A549 (cell line): ENCODE data around the gene TERB1. TPM values are rescaled to one million over a fixed set of nuclear protein-coding genes. Genes with fewer than 3 reads are reported as not detected.

Source experiments
- CBX8 ChIP-seq: fragments of 200-600 bp; sonication (generic); IDR thresholded peaks from 2 replicates; pipeline ENCODE4 v1.6.1; 2016
- CEBPB ChIP-seq, 2 experiments: fragments of >200 bp in 1 of 2; sonication (Bioruptor Twin) in 1 of 2; formaldehyde crosslinking in 1 of 2; IDR thresholded peaks; 2 replicates each; pipeline ENCODE4 v1.6.1; 2012 to 2016
- CHD2 ChIP-seq: fragments of 150-350 bp; IDR thresholded peaks from 2 replicates; pipeline ENCODE4 v1.6.1; 2014; ENCODE audit warnings: low read length; ENCODE audit not compliant: partially characterized antibody
- EP300 ChIP-seq, 2 experiments: fragments of >200 bp; sonication (Bioruptor Twin); formaldehyde crosslinking; IDR thresholded peaks; 2 replicates in 1 of 2; 3 replicates in 1 of 2; pipeline ENCODE4 v1.6.1; 2016 to 2017
- FOSB ChIP-seq: fragments of 250-450 bp; sonication (Bioruptor Pico); IDR thresholded peaks from 2 replicates; pipeline ENCODE4 v1.5.0; 2020; ENCODE audit warnings: mild to moderate bottlenecking, moderate library complexity
- GATA3 ChIP-seq: IDR thresholded peaks from 2 replicates; pipeline ENCODE4 v1.6.1; 2012; ENCODE audit warnings: borderline replicate concordance
- HEYL ChIP-seq: fragments of 250-450 bp; sonication (Bioruptor Pico); IDR thresholded peaks from 2 replicates; pipeline ENCODE4 v1.8.0; 2021; ENCODE audit warnings: mild to moderate bottlenecking, moderate library complexity
- HOXA7 ChIP-seq: fragments of 250-450 bp; sonication (Bioruptor Pico); IDR thresholded peaks from 2 replicates; pipeline ENCODE4 v1.5.0; 2020; ENCODE audit warnings: mild to moderate bottlenecking, moderate library complexity
- HOXB13 ChIP-seq: fragments of 250-450 bp; sonication (Bioruptor Pico); IDR thresholded peaks from 2 replicates; pipeline ENCODE4 v1.5.0; 2020; ENCODE audit warnings: low read depth, mild to moderate bottlenecking, moderate library complexity
- HOXB5 ChIP-seq: fragments of 250-450 bp; sonication (Bioruptor Pico); IDR thresholded peaks from 2 replicates; pipeline ENCODE4 v1.5.0; 2020; ENCODE audit warnings: mild to moderate bottlenecking, moderate library complexity
- JUN ChIP-seq, 2 experiments: fragments of >200 bp; sonication (Bioruptor Twin); formaldehyde crosslinking; IDR thresholded peaks; 2 replicates in 1 of 2; 3 replicates in 1 of 2; pipeline ENCODE4 v1.6.1; 2016 to 2017
- KDM1A ChIP-seq: fragments of 200-600 bp; sonication (generic); IDR thresholded peaks from 2 replicates; pipeline ENCODE4 v1.6.1; 2016; ENCODE audit warnings: low read depth, mild to moderate bottlenecking
- MAFK ChIP-seq: fragments of 450-650 bp; IDR thresholded peaks from 2 replicates; pipeline ENCODE4 v1.6.1; 2014; ENCODE audit not compliant: partially characterized antibody
- MAZ ChIP-seq: fragments of 150-350 bp; IDR thresholded peaks from 2 replicates; pipeline ENCODE4 v1.6.1; 2014; ENCODE audit warnings: antibody characterized with exemption, low read depth, low read length, borderline replicate concordance
- NFE2L2 ChIP-seq: fragments of 150-350 bp; conservative IDR thresholded peaks from 2 replicates; pipeline ENCODE4 v1.6.1; 2014; ENCODE audit warnings: low read length
- NR3C1 ChIP-seq: fragments of >200 bp; sonication (Bioruptor Twin); formaldehyde crosslinking; IDR thresholded peaks from 3 replicates; pipeline ENCODE4 v1.6.1; 2017
- POLR2A ChIP-seq: IDR thresholded peaks from 2 replicates; pipeline ENCODE4 v1.6.1; 2012; ENCODE audit warnings: mild to moderate bottlenecking, low read length
- POLR2AphosphoS2 ChIP-seq: conservative IDR thresholded peaks from 2 replicates; pipeline ENCODE4 v1.6.1; 2012; ENCODE audit warnings: low read length, improper control_type of control experiment, inconsistent platforms
- RCOR1 ChIP-seq: fragments of 150-350 bp; IDR thresholded peaks from 2 replicates; pipeline ENCODE4 v1.6.1; 2014; ENCODE audit warnings: antibody characterized with exemption, low read length, low read depth
- RFX5 ChIP-seq: fragments of 450-650 bp; IDR thresholded peaks from 2 replicates; pipeline ENCODE4 v1.7.1; 2014; ENCODE audit warnings: antibody characterized with exemption, mild to moderate bottlenecking, moderate library complexity
- SREBF2 ChIP-seq: fragments of 450-650 bp; IDR thresholded peaks from 2 replicates; pipeline ENCODE4 v1.6.1; 2014; ENCODE audit warnings: mild to moderate bottlenecking, moderate library complexity
- TP53 ChIP-seq: fragments of 250-450 bp; sonication (Bioruptor Pico); IDR thresholded peaks from 2 replicates; pipeline ENCODE4 v1.5.0; 2021; ENCODE audit warnings: mild to moderate bottlenecking, moderate library complexity
- ZC3H11A ChIP-seq: fragments of 450-650 bp; IDR thresholded peaks from 2 replicates; pipeline ENCODE4 v1.6.1; 2014; ENCODE audit warnings: antibody characterized with exemption, mild to moderate bottlenecking
- ZNF302 ChIP-seq: fragments of 250-450 bp; sonication (Bioruptor Pico); IDR thresholded peaks from 2 replicates; pipeline ENCODE4 v1.9.0; 2021; ENCODE audit warnings: inconsistent platforms, mild to moderate bottlenecking, moderate library complexity
- polyA plus RNA-seq, 4 experiments: library from polyadenylated mRNA; depleted of rRNA in 3 of 4; stranded (reverse); fragments of >200 nt; fragmentation: RNase III in 1 of 4; extraction: RNeasy Plus Mini Kit Qiagen cat#74134 plus additional on column Dnase treatment in 1 of 4; gene quantifications; 2 replicates in 3 of 4; 3 replicates in 1 of 4; pipeline ENCODE4 v1.2.3, GENCODE V29; 2011 to 2017
- TF ChIP-seq, protein P1 (sequence below): IDR thresholded peaks from 2 replicates; pipeline ENCODE4 v1.6.1; 2012; ENCODE audit warnings: low read depth, borderline replicate concordance
- TF ChIP-seq, protein P2 (sequence below): IDR thresholded peaks from 2 replicates; pipeline ENCODE4 v1.6.1; 2012
- TF ChIP-seq, protein P3 (sequence below): fragments of 450-650 bp; IDR thresholded peaks from 2 replicates; pipeline ENCODE4 v1.6.1; 2014; ENCODE audit warnings: antibody characterized with exemption
- TF ChIP-seq, protein P4 (sequence below): IDR thresholded peaks from 2 replicates; pipeline ENCODE4 v1.6.1; 2012
- TF ChIP-seq, protein P5 (sequence below): fragments of 250-450 bp; sonication (Bioruptor Pico); IDR thresholded peaks from 2 replicates; pipeline ENCODE4 v1.5.0; 2020; ENCODE audit warnings: low read depth, mild to moderate bottlenecking, moderate library complexity

The TERB1 gene
- polyA plus RNA-seq, 2 of the 4 experiments (the other 2 are of a cell fraction) = 0.17 to 0.18 TPM

DNA sequence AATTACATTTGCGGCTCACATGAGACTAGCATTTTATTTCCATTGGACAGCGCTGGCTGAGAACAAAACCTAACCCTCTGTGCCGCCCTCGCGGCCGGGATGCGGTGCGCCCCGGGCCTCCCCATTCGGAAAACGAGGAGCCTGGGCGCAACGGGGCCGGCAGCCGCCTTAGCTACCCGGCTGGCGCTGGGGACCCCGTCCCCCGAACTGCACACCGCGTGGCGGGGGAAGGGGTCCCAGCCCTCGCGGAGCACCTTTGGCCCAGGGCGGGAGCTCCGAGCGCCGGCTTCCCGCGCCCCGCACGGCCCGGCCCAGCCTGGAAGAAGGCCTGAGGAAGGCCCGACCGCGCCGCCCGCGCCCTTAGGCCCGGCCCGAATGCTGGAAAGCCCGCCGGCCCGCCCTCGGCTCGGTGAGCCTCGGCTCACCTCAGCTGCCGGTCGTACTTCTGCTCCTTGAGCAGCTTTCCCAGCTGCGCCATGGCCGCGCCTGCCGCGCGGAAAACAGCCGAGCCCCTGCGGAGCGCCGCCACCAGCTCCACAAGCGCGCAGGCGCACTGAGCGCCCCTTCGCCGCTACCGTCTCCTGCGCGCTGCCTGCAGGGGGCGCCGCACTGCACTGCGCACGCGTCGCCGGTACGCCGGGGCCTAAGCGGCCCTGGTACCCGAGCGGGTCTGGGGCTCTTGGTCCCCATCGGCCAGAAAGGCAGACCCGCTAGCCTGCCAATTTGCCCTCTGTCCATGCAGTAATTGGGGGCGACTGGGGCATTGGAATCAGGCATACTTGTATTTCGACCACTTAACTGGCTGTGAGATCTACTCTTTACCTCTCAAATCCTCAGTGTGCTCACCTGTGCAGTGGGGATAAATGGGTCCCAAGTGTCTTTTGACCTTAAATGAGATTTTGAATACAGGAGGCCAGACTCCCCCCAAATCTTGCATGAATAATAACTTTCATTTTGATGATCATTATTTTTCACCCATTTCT, 29.3 kb upstream of the TERB1 start, which contains the start of gene NAE1 (continued):
- TF ChIP-seq ZNF302 = no peak
- no peak for TF ChIP-seq POLR2AphosphoS2
- TF ChIP-seq FOSB = no peak
- no peak for TF ChIP-seq HOXB13 (CRISPR knock-in tag)
- TF ChIP-seq HEYL (CRISPR knock-in tag) = no peak
- no peak for TF ChIP-seq CEBPB (IDR thresholded peaks at IDR 0.05)
- TF ChIP-seq ZC3H11A = no peak
- no peak for TF ChIP-seq MAZ
- TF ChIP-seq CBX8 = no peak
- TF ChIP-seq POLR2A = peak; percentile 90
- TF ChIP-seq, protein P1, sequence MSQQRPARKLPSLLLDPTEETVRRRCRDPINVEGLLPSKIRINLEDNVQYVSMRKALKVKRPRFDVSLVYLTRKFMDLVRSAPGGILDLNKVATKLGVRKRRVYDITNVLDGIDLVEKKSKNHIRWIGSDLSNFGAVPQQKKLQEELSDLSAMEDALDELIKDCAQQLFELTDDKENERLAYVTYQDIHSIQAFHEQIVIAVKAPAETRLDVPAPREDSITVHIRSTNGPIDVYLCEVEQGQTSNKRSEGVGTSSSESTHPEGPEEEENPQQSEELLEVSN = peak; percentile 57; the same call in 1 of the 2 replicates
- TF ChIP-seq HOXA7 (CRISPR knock-in tag) = no peak
- TF ChIP-seq RFX5 = no peak
- TF ChIP-seq, protein P2, sequence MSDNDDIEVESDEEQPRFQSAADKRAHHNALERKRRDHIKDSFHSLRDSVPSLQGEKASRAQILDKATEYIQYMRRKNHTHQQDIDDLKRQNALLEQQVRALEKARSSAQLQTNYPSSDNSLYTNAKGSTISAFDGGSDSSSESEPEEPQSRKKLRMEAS = peak; percentile 55
- no peak for TF ChIP-seq CHD2
- TF ChIP-seq, protein P3, sequence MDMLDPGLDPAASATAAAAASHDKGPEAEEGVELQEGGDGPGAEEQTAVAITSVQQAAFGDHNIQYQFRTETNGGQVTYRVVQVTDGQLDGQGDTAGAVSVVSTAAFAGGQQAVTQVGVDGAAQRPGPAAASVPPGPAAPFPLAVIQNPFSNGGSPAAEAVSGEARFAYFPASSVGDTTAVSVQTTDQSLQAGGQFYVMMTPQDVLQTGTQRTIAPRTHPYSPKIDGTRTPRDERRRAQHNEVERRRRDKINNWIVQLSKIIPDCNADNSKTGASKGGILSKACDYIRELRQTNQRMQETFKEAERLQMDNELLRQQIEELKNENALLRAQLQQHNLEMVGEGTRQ = no peak
- TF ChIP-seq, protein P4, sequence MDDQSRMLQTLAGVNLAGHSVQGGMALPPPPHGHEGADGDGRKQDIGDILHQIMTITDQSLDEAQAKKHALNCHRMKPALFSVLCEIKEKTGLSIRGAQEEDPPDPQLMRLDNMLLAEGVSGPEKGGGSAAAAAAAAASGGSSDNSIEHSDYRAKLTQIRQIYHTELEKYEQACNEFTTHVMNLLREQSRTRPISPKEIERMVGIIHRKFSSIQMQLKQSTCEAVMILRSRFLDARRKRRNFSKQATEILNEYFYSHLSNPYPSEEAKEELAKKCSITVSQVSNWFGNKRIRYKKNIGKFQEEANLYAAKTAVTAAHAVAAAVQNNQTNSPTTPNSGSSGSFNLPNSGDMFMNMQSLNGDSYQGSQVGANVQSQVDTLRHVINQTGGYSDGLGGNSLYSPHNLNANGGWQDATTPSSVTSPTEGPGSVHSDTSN = no peak
- TF ChIP-seq, protein P5, sequence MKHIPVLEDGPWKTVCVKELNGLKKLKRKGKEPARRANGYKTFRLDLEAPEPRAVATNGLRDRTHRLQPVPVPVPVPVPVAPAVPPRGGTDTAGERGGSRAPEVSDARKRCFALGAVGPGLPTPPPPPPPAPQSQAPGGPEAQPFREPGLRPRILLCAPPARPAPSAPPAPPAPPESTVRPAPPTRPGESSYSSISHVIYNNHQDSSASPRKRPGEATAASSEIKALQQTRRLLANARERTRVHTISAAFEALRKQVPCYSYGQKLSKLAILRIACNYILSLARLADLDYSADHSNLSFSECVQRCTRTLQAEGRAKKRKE (CRISPR knock-in tag) = no peak
- no peak for TF ChIP-seq TP53 (CRISPR knock-in tag)
- peak; percentile 76; the same call in 1 of the 2 replicates for TF ChIP-seq RCOR1
- TF ChIP-seq GATA3 = no peak
- no peak for TF ChIP-seq SREBF2
- no peak for TF ChIP-seq MAFK
- peak; percentile 71 to 88; a peak in 3 of 5 replicates for TF ChIP-seq JUN (IDR thresholded peaks at IDR 0.05)
- TF ChIP-seq EP300 (IDR thresholded peaks at IDR 0.05) = no peak
- peak; percentile 100 for TF ChIP-seq KDM1A
- no peak for TF ChIP-seq NR3C1
- no peak for TF ChIP-seq HOXB5
- no peak for TF ChIP-seq NFE2L2
